ENCODE data around the gene ZNF423. TPM values are rescaled to one million over a fixed set of nuclear protein-coding genes. Genes with fewer than 3 reads are reported as not detected.

Gene ZNF423
- total RNA-seq, 1 donor from 2014 or later, result 10.6 TPM

DNA sequence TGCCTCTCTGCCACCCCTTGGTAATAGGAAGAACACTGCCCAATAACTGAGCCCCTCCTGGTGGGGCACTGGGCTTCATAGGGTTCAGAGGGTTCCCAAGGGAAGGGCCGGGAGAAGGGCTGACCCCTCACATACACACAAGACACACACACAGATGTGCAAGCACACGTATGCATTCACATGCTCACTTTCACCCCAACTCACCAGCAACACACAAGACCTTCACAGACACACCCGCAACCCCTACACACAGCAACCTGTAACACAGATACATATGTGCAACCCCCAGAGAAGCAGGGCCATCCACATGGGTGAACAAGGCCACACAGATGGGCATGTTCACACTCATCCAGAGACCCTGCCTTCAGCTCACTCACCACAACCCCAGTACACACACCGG is 225.1 kb downstream of the ZNF423 start:
- TF ChIP-seq, protein P1, sequence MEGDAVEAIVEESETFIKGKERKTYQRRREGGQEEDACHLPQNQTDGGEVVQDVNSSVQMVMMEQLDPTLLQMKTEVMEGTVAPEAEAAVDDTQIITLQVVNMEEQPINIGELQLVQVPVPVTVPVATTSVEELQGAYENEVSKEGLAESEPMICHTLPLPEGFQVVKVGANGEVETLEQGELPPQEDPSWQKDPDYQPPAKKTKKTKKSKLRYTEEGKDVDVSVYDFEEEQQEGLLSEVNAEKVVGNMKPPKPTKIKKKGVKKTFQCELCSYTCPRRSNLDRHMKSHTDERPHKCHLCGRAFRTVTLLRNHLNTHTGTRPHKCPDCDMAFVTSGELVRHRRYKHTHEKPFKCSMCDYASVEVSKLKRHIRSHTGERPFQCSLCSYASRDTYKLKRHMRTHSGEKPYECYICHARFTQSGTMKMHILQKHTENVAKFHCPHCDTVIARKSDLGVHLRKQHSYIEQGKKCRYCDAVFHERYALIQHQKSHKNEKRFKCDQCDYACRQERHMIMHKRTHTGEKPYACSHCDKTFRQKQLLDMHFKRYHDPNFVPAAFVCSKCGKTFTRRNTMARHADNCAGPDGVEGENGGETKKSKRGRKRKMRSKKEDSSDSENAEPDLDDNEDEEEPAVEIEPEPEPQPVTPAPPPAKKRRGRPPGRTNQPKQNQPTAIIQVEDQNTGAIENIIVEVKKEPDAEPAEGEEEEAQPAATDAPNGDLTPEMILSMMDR (IDR thresholded peaks at IDR 0.05; ENCODE audit: insufficient read depth, low read depth, low read length), result no peak
- no peak for TF ChIP-seq EZH2 (IDR thresholded peaks at IDR 0.05; ENCODE audit: insufficient read depth, low read length)
- H3K4me3 Mint-ChIP-seq (ENCODE audit: unreplicated experiment), result no peak overlapping the region
- Histone ChIP-seq H4K20me1 (ENCODE audit: insufficient read depth, low read length) (no peaks in the 10 kb centered on the region), H3K4me2 (ENCODE audit: low read length) (no peak overlapping the region), H3K9me3 (ENCODE audit: insufficient read depth, low read depth, low read length) (peaks cover 10% of the 10 kb centered on the region), H2AFZ (ENCODE audit: low read depth, low read length) (no peak overlapping the region), H3K27me3 (ENCODE audit: insufficient read depth, low read length) (no peaks in the 10 kb centered on the region), H3K4me1 (ENCODE audit: insufficient read depth, low read length) (no peaks in the 10 kb centered on the region), H3K79me2 (ENCODE audit: insufficient read depth, low read length) (no peaks in the 10 kb centered on the region), H3K27ac (ENCODE audit: low read depth, low read length) (no peak overlapping the region), H3K4me3 (ENCODE audit: insufficient read depth, low read depth, low read length) (no peak overlapping the region), H3K36me3 (ENCODE audit: insufficient read depth, low read length) (no peaks in the 10 kb centered on the region), H3K9ac (ENCODE audit: low read length) (no peak overlapping the region)
- no peak for DNase-seq (ENCODE audit: low read depth)
- H3K36me3 Mint-ChIP-seq (ENCODE audit: low read depth, unreplicated experiment), result peaks cover 5% of the 10 kb centered on the region
- H3K27ac Mint-ChIP-seq (ENCODE audit: unreplicated experiment), result no peak overlapping the region
- FAIRE-seq, result no peak
- no peaks in the 10 kb centered on the region for H3K27me3 Mint-ChIP-seq (ENCODE audit: low read depth, unreplicated experiment)
- no peaks in the 10 kb centered on the region for H3K9me3 Mint-ChIP-seq (ENCODE audit: unreplicated experiment)
- peaks cover 7% of the 10 kb centered on the region for H3K4me1 Mint-ChIP-seq (ENCODE audit: low read depth, unreplicated experiment)

DNA sequence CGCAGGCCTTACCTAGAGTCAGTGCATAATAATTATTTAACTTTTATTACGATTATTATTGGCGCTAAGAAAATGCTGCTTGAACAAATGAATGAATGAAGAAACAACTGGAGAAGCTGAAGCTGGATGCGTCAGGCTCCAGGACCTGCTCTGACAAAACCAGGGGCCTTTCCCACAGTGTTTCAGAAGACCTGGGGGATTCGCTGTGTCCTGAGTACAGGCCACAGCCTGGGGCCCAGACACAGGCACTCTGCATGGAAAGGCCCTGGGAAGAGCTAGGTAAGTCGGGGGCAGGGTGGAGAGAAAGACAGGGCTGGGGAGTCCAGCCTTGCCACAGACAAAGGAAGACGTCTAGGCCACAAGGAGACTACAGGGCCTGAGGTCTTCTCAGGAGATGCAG is 226.1 kb downstream of the ZNF423 start:
- Mint-ChIP-seq H3K27ac (ENCODE audit: unreplicated experiment) (no peak overlapping the region), H3K4me3 (ENCODE audit: unreplicated experiment) (no peak overlapping the region), H3K9me3 (ENCODE audit: unreplicated experiment) (no peaks in the 10 kb centered on the region), H3K4me1 (ENCODE audit: low read depth, unreplicated experiment) (peaks cover 7% of the 10 kb centered on the region), H3K36me3 (ENCODE audit: low read depth, unreplicated experiment) (peaks cover 4% of the 10 kb centered on the region), H3K27me3 (ENCODE audit: low read depth, unreplicated experiment) (no peaks in the 10 kb centered on the region)
- Histone ChIP-seq H3K9ac (ENCODE audit: low read length) (no peak overlapping the region), H3K36me3 (ENCODE audit: insufficient read depth, low read length) (no peaks in the 10 kb centered on the region), H3K79me2 (ENCODE audit: insufficient read depth, low read length) (no peaks in the 10 kb centered on the region), H3K27me3 (ENCODE audit: insufficient read depth, low read length) (no peaks in the 10 kb centered on the region), H3K4me3 (ENCODE audit: insufficient read depth, low read depth, low read length) (no peak overlapping the region), H3K9me3 (ENCODE audit: insufficient read depth, low read depth, low read length) (peaks cover 10% of the 10 kb centered on the region), H3K27ac (ENCODE audit: low read depth, low read length) (no peak overlapping the region), H2AFZ (ENCODE audit: low read depth, low read length) (no peak overlapping the region), H3K4me2 (ENCODE audit: low read length) (no peak overlapping the region), H4K20me1 (ENCODE audit: insufficient read depth, low read length) (no peaks in the 10 kb centered on the region), H3K4me1 (ENCODE audit: insufficient read depth, low read length) (no peaks in the 10 kb centered on the region)
- FAIRE-seq (no peak), DNase-seq (ENCODE audit: low read depth) (no peak)
- no peak for TF ChIP-seq EZH2 (IDR thresholded peaks at IDR 0.05; ENCODE audit: insufficient read depth, low read length)
- TF ChIP-seq, protein P1 (IDR thresholded peaks at IDR 0.05; ENCODE audit: insufficient read depth, low read depth, low read length), result no peak

DNA sequence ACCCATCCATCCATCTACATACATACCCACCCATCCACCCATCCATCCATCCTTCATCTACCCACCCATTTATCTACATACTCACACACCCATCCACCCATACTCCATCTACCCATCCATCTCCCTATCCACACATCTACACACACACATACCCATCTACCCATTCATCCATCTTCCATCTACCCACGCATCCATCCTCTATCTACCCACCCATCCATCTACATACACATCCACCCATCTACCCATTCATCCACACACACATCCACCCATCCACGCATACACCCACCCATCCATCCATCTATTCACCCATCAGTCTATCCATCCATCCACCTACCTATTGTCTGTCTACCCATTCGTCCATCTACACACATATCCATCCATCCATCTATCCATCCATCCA is 227.8 kb downstream of the ZNF423 start:
- DNase-seq (ENCODE audit: low read depth) (no peak), FAIRE-seq (no peak)
- Histone ChIP-seq H3K4me3 (ENCODE audit: insufficient read depth, low read depth, low read length) (no peak overlapping the region), H3K36me3 (ENCODE audit: insufficient read depth, low read length) (no peaks in the 10 kb centered on the region), H3K9me3 (ENCODE audit: insufficient read depth, low read depth, low read length) (peaks cover 10% of the 10 kb centered on the region), H3K4me1 (ENCODE audit: insufficient read depth, low read length) (no peaks in the 10 kb centered on the region), H3K4me2 (ENCODE audit: low read length) (no peak overlapping the region), H3K27ac (ENCODE audit: low read depth, low read length) (no peak overlapping the region), H3K79me2 (ENCODE audit: insufficient read depth, low read length) (no peaks in the 10 kb centered on the region), H3K9ac (ENCODE audit: low read length) (no peak overlapping the region), H3K27me3 (ENCODE audit: insufficient read depth, low read length) (no peaks in the 10 kb centered on the region), H4K20me1 (ENCODE audit: insufficient read depth, low read length) (no peaks in the 10 kb centered on the region), H2AFZ (ENCODE audit: low read depth, low read length) (no peak overlapping the region)
- Mint-ChIP-seq H3K4me1 (ENCODE audit: low read depth, unreplicated experiment) (peaks cover 7% of the 10 kb centered on the region), H3K4me3 (ENCODE audit: unreplicated experiment) (no peak overlapping the region), H3K27me3 (ENCODE audit: low read depth, unreplicated experiment) (no peaks in the 10 kb centered on the region), H3K9me3 (ENCODE audit: unreplicated experiment) (no peaks in the 10 kb centered on the region), H3K27ac (ENCODE audit: unreplicated experiment) (no peak overlapping the region), H3K36me3 (ENCODE audit: low read depth, unreplicated experiment) (peaks cover 2% of the 10 kb centered on the region)
- no peak for TF ChIP-seq EZH2 (IDR thresholded peaks at IDR 0.05; ENCODE audit: insufficient read depth, low read length)
- TF ChIP-seq, protein P1 (IDR thresholded peaks at IDR 0.05; ENCODE audit: insufficient read depth, low read depth, low read length), result no peak

Data from astrocyte (in vitro differentiated cells and primary cell).